Measurements from ENCODE around the gene ALKBH7. TPM values are rescaled to one million over a fixed set of nuclear protein-coding genes. Genes with fewer than 3 reads are reported as not detected.
A peak's percentile ranks its signal among the peaks of the same experiment; 100 is the strongest.

The ALKBH7 gene
- total and polyA plus RNA-seq, 2 of the 13 experiments (the other 11 are each of a cell fraction or from before 2014, with no cell fraction given) = 29.6 to 45.9 TPM

- no peak for TF ChIP-seq ZNF331 (CRISPR knock-in tag; IDR thresholded peaks at IDR 0.05)
- no peak for TF ChIP-seq ZKSCAN8 (CRISPR knock-in tag; IDR thresholded peaks at IDR 0.05; ENCODE audit: borderline replicate concordance)
- TF ChIP-seq ARID4A (CRISPR knock-in tag; IDR thresholded peaks at IDR 0.05; ENCODE audit: borderline replicate concordance) = peak; percentile 87
- no peak for TF ChIP-seq NR2F2 (IDR thresholded peaks at IDR 0.05; ENCODE audit: borderline replicate concordance, low read depth)
- peak; percentile 64; the same call in 1 of the 2 replicates for TF ChIP-seq SALL2 (CRISPR knock-in tag; IDR thresholded peaks at IDR 0.05)
- no peak for TF ChIP-seq ZIK1 (CRISPR knock-in tag; IDR thresholded peaks at IDR 0.05; ENCODE audit: borderline replicate concordance, low read depth)
- TF ChIP-seq AKAP8 (CRISPR knock-in tag; IDR thresholded peaks at IDR 0.05) = peak; percentile 79; the same call in 1 of the 2 replicates
- peak; percentile 63; the same call in 1 of the 2 replicates for TF ChIP-seq ZC3H13 (CRISPR knock-in tag; IDR thresholded peaks at IDR 0.05)
- TF ChIP-seq ZNF580 (CRISPR knock-in tag; IDR thresholded peaks at IDR 0.05; ENCODE audit: borderline replicate concordance, low read depth) = peak; percentile 13; the same call in 1 of the 2 replicates
- TF ChIP-seq HNF4A (CRISPR knock-in tag; IDR thresholded peaks at IDR 0.05) = no peak
- TF ChIP-seq DDIT3 (CRISPR knock-in tag; IDR thresholded peaks at IDR 0.05) = no peak
- TF ChIP-seq BATF2 (CRISPR knock-in tag; IDR thresholded peaks at IDR 0.05) = no peak
- no peak for TF ChIP-seq ZNF709 (CRISPR knock-in tag; IDR thresholded peaks at IDR 0.05)
- TF ChIP-seq GABPB1 (CRISPR knock-in tag; IDR thresholded peaks at IDR 0.05) = peak; percentile 65
- TF ChIP-seq IKZF4 (CRISPR knock-in tag; IDR thresholded peaks at IDR 0.05; ENCODE audit: borderline replicate concordance, low read depth, not compliant biosample characterization) = peak; percentile 72
- TF ChIP-seq ZNF263 (CRISPR knock-in tag; IDR thresholded peaks at IDR 0.05) = no peak
These were observed at the start of gene ALKBH7 (continued) for GRCh38 chr19:6372594-6373095.
